Trophoblast cell (in vitro differentiated cells and primary cell): Measurements from ENCODE around the gene CACNA1D.

ENCODE experiments used
- DNase-seq, 2 donors: peaks; one replicate each; pipeline ENCODE4 v3.0.0-alpha.2; 2016
- H2AFZ ChIP-seq: 2 replicates; pipeline ENCODE4 v1.6.1; 2013; ENCODE audit warnings: low read length, moderate library complexity, mild to moderate bottlenecking; ENCODE audit not compliant: insufficient read depth, poor library complexity
- H2AK5ac ChIP-seq: 2 replicates; pipeline ENCODE4 v1.6.1; 2013; ENCODE audit warnings: mild to moderate bottlenecking, low read length
- H2BK120ac ChIP-seq: 2 replicates; pipeline ENCODE4 v1.6.1; 2013; ENCODE audit warnings: low read length, mild to moderate bottlenecking, moderate library complexity; ENCODE audit not compliant: insufficient read depth, poor library complexity
- H2BK12ac ChIP-seq: 2 replicates; pipeline ENCODE4 v1.6.1; 2013; ENCODE audit warnings: mild to moderate bottlenecking, low read length, moderate library complexity
- H2BK5ac ChIP-seq: 2 replicates; pipeline ENCODE4 v1.6.1; 2013; ENCODE audit warnings: low read length, low read depth, moderate library complexity, mild to moderate bottlenecking; ENCODE audit not compliant: poor library complexity
- H3K14ac ChIP-seq: 2 replicates; pipeline ENCODE4 v1.6.1; 2013; ENCODE audit warnings: mild to moderate bottlenecking, low read length
- H3K18ac ChIP-seq: 2 replicates; pipeline ENCODE4 v1.6.1; 2013; ENCODE audit warnings: mild to moderate bottlenecking, low read length
- H3K23ac ChIP-seq: 2 replicates; pipeline ENCODE4 v1.6.1; 2013; ENCODE audit warnings: low read length
- H3K27ac ChIP-seq: 2 replicates; pipeline ENCODE4 v1.5.1; 2013; ENCODE audit warnings: low read depth, mild to moderate bottlenecking, inconsistent platforms, low read length, moderate library complexity
- H3K27me3 ChIP-seq: 2 replicates; pipeline ENCODE4 v1.6.1; 2013; ENCODE audit warnings: inconsistent platforms, mild to moderate bottlenecking, low read length, moderate library complexity; ENCODE audit not compliant: insufficient read depth
- H3K36me3 ChIP-seq, 2 experiments: 1 replicate in 1 of 2; 2 replicates in 1 of 2; pipeline ENCODE4 v1.6.1; 2013; ENCODE audit warnings: low read length in 2 of 2, mild to moderate bottlenecking in 2 of 2, moderate library complexity in 1 of 2; ENCODE audit not compliant: insufficient read depth in 2 of 2, control insufficient read depth in 1 of 2
- H3K4ac ChIP-seq: 2 replicates; pipeline ENCODE4 v1.6.1; 2013; ENCODE audit warnings: low read depth, mild to moderate bottlenecking, low read length, moderate library complexity
- H3K4me1 ChIP-seq, 2 experiments: 1 replicate in 1 of 2; 2 replicates in 1 of 2; pipeline ENCODE4 v1.6.1; 2013; ENCODE audit warnings: low read length in 2 of 2, mild to moderate bottlenecking in 2 of 2, moderate library complexity in 1 of 2; ENCODE audit not compliant: insufficient read depth in 2 of 2, control insufficient read depth in 1 of 2
- H3K4me2 ChIP-seq: 2 replicates; pipeline ENCODE4 v1.6.1; 2013; ENCODE audit warnings: inconsistent platforms, mild to moderate bottlenecking, low read length, moderate library complexity
- H3K4me3 ChIP-seq: 2 replicates; pipeline ENCODE4 v1.5.1; 2013; ENCODE audit warnings: mild to moderate bottlenecking, low read depth, low read length, inconsistent platforms
- H3K79me1 ChIP-seq: one replicate; pipeline ENCODE4 v1.6.1; 2013; ENCODE audit warnings: low read length
- H3K79me2 ChIP-seq: 2 replicates; pipeline ENCODE4 v1.6.1; 2013; ENCODE audit warnings: low read length, mild to moderate bottlenecking; ENCODE audit not compliant: control insufficient read depth, insufficient read depth, poor library complexity
- H3K9ac ChIP-seq: 2 replicates; pipeline ENCODE4 v1.6.1; 2013; ENCODE audit warnings: mild to moderate bottlenecking, low read length
- H3K9me3 ChIP-seq: 2 replicates; pipeline ENCODE4 v1.6.1; 2013; ENCODE audit warnings: low read depth, mild to moderate bottlenecking, control low read depth, inconsistent platforms, low read length; ENCODE audit not compliant: insufficient read depth
- H4K12ac ChIP-seq: 2 replicates; pipeline ENCODE4 v1.6.1; 2013; ENCODE audit warnings: low read depth, mild to moderate bottlenecking, low read length, moderate library complexity
- H4K8ac ChIP-seq: 2 replicates; pipeline ENCODE4 v1.6.1; 2013; ENCODE audit warnings: low read depth, mild to moderate bottlenecking, low read length, moderate library complexity
- H4K91ac ChIP-seq: one replicate; pipeline ENCODE4 v1.6.1; 2013; ENCODE audit warnings: low read depth, mild to moderate bottlenecking, low read length, moderate library complexity
- WGBS: extraction: QIAGEN DNeasy Blood & Tissue Kit; methylation state at CpG from one replicate; pipeline ENCODE4 v1.1.7; 2013; ENCODE audit warnings: missing lambda C conversion rate; ENCODE audit not compliant: insufficient read length, insufficient coverage; ENCODE audit errors: extremely low coverage; 5-methylcytosine and 5-hydroxymethylcytosine counted together

The CACNA1D gene

DNA sequence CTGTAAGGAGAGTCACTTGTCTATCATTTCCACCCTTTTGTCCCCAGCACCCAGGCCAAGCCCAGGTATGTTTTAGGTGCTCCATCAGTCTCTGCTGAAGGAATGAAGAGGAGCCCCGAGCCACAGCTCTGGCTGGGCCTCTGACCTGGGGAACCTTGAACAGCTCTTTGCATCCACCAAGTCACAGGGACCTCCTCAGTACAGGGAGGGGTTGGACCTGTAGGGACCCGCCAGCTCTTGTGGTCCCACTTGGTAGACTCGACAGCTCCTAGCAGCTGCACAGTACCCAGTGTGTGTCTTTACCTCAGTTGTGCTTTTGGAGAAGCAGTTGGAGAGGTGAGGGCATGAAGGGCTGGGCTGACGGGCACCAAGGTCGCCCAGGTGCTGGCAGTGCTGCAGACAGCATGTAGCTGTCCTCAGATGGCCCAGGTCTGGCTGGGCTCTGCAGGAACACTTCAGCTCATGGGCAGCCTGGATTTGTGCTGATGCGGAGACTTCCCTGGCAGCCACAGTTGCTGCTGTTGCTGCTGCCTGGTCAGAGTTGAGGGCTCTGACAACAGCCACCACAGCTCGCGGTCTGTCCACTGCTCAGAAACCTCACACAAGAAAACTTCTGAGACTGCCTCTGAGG, 123.6 kb downstream of the CACNA1D start:
- H3K36me3 ChIP-seq = no peaks in the 10 kb centered on the region
- H4K91ac ChIP-seq = no peak overlapping the region
- no peaks in the 10 kb centered on the region for H3K79me1 ChIP-seq
- no peak overlapping the region for H2AFZ ChIP-seq
- H3K9ac ChIP-seq = no peak overlapping the region
- no peaks in the 10 kb centered on the region for H3K79me2 ChIP-seq
- DNase-seq = no peak
- H2AK5ac ChIP-seq = no peak overlapping the region
- H2BK5ac ChIP-seq = no peak overlapping the region
- H3K14ac ChIP-seq = no peak overlapping the region
- H2BK120ac ChIP-seq = no peak overlapping the region
- no peak overlapping the region for H3K4me2 ChIP-seq
- no peak overlapping the region for H3K23ac ChIP-seq
- no peak overlapping the region for H3K4me3 ChIP-seq
- H3K18ac ChIP-seq = no peak overlapping the region
- no peak overlapping the region for H4K12ac ChIP-seq
- no peak overlapping the region for H2BK12ac ChIP-seq
- H3K4ac ChIP-seq = no peak overlapping the region
- no CpG with 5 or more reads among the region's 8 CpGs for WGBS
- no peaks in the 10 kb centered on the region for H3K27me3 ChIP-seq
- H4K8ac ChIP-seq = no peak overlapping the region
- H3K9me3 ChIP-seq = no peaks in the 10 kb centered on the region
- H3K4me1 ChIP-seq = peaks cover 4% of the 10 kb centered on the region in 2 experiments
- no peak overlapping the region for H3K27ac ChIP-seq

DNA sequence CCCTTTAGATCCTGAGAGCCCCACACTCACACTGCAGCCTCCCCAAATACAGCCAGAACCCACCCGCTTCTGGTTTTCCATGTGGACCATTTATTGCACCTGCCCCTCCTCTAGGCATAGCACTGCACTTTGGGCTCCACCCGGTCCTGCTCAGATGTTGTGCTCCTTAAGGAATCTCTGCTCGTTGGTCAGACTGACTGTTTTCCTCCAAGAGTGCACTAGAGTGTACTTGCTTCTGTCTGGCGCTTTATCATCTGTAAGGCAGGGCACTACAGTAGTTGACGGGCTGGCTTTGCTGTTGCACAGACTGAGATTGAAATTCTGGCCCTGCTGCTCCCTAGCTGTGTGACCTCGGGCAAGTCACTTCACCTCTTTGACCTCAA, 124.1 kb downstream of the CACNA1D start:
- H3K4me1 ChIP-seq = peaks cover 4% of the 10 kb centered on the region in 2 experiments
- no peak overlapping the region for H2BK12ac ChIP-seq
- no peaks in the 10 kb centered on the region for H3K79me1 ChIP-seq
- no peak overlapping the region for H4K12ac ChIP-seq
- no peak overlapping the region for H2AFZ ChIP-seq
- H3K27me3 ChIP-seq = no peaks in the 10 kb centered on the region
- H3K14ac ChIP-seq = no peak overlapping the region
- no peak overlapping the region for H3K4me3 ChIP-seq
- no peak overlapping the region for H4K91ac ChIP-seq
- H2BK120ac ChIP-seq = no peak overlapping the region
- H2AK5ac ChIP-seq = no peak overlapping the region
- DNase-seq = no peak
- WGBS = no CpG with 5 or more reads among the region's 6 CpGs
- H2BK5ac ChIP-seq = no peak overlapping the region
- H3K36me3 ChIP-seq = no peaks in the 10 kb centered on the region
- H3K9ac ChIP-seq = no peak overlapping the region
- no peaks in the 10 kb centered on the region for H3K79me2 ChIP-seq
- no peak overlapping the region for H3K23ac ChIP-seq
- no peak overlapping the region for H3K4ac ChIP-seq
- H3K9me3 ChIP-seq = no peaks in the 10 kb centered on the region
- no peak overlapping the region for H3K4me2 ChIP-seq
- no peak overlapping the region for H4K8ac ChIP-seq
- H3K18ac ChIP-seq = no peak overlapping the region
- no peak overlapping the region for H3K27ac ChIP-seq

- H2BK5ac ChIP-seq = no peak overlapping the region
- DNase-seq = no peak
- no CpG with 5 or more reads among the region's 5 CpGs for WGBS
Measured at GRCh38 chr3:53618936-53619335, 124.5 kb downstream of the CACNA1D start.

GRCh38 chr3:53624061-53624857, 129.8 kb downstream of the CACNA1D start:
- H4K91ac ChIP-seq = no peak overlapping the region
- no peaks in the 10 kb centered on the region for H3K9me3 ChIP-seq
- no peak overlapping the region for H3K23ac ChIP-seq
- H2BK12ac ChIP-seq = no peak overlapping the region
- no peak overlapping the region for H3K4me2 ChIP-seq
- peak; percentile 36 to 88 for DNase-seq
- no peak overlapping the region for H3K4ac ChIP-seq
- H3K9ac ChIP-seq = no peak overlapping the region
- H3K27me3 ChIP-seq = no peaks in the 10 kb centered on the region
- no CpG with 5 or more reads among the region's 10 CpGs for WGBS
- no peaks in the 10 kb centered on the region for H3K36me3 ChIP-seq
- no peak overlapping the region for H4K8ac ChIP-seq
- H4K12ac ChIP-seq = no peak overlapping the region
- H2BK120ac ChIP-seq = no peak overlapping the region
- no peaks in the 10 kb centered on the region for H3K79me2 ChIP-seq
- H3K4me1 ChIP-seq = peaks cover 3 to 5% of the 10 kb centered on the region in 2 experiments
- H3K14ac ChIP-seq = no peak overlapping the region
- no peak overlapping the region for H2BK5ac ChIP-seq
- H3K4me3 ChIP-seq = no peak overlapping the region
- no peak overlapping the region for H2AFZ ChIP-seq
- H2AK5ac ChIP-seq = no peak overlapping the region
- H3K27ac ChIP-seq = no peak overlapping the region
- H3K79me1 ChIP-seq = no peaks in the 10 kb centered on the region
- no peak overlapping the region for H3K18ac ChIP-seq

More at GRCh38 chr3:53618936-53619335, 124.5 kb downstream of the CACNA1D start:
- no peak overlapping the region for H3K23ac ChIP-seq
- H3K4me1 ChIP-seq = peaks cover 4% of the 10 kb centered on the region in 2 experiments
- H3K18ac ChIP-seq = no peak overlapping the region
- no peaks in the 10 kb centered on the region for H3K36me3 ChIP-seq
- H3K79me2 ChIP-seq = no peaks in the 10 kb centered on the region
- H2AFZ ChIP-seq = no peak overlapping the region
- H2BK12ac ChIP-seq = no peak overlapping the region
- H3K14ac ChIP-seq = no peak overlapping the region
- no peak overlapping the region for H2BK120ac ChIP-seq
- no peak overlapping the region for H3K4me2 ChIP-seq
- no peaks in the 10 kb centered on the region for H3K79me1 ChIP-seq
- H3K4ac ChIP-seq = no peak overlapping the region
- H3K27ac ChIP-seq = no peak overlapping the region
- H3K4me3 ChIP-seq = no peak overlapping the region
- H2AK5ac ChIP-seq = no peak overlapping the region
- no peaks in the 10 kb centered on the region for H3K27me3 ChIP-seq
- H3K9ac ChIP-seq = no peak overlapping the region
- H4K12ac ChIP-seq = no peak overlapping the region
- no peak overlapping the region for H4K91ac ChIP-seq
- no peak overlapping the region for H4K8ac ChIP-seq
- H3K9me3 ChIP-seq = no peaks in the 10 kb centered on the region
